SU-DHL-6 (cell line): ENCODE results near the gene DNMT3A.

Source experiments
- EZH2phosphoT487 ChIP-seq: fragments of 200-600 bp; sonication (generic), shearing (Covaris generic); conservative IDR thresholded peaks from 2 replicates; pipeline ENCODE4 v1.6.1; 2018; ENCODE audit warnings: mild to moderate bottlenecking, antibody characterized with exemption, low read length, moderate library complexity, mixed read lengths
- TF ChIP-seq, protein P1 (sequence below): fragments of 200-600 bp; sonication (generic); IDR thresholded peaks from one replicate; pipeline ENCODE4 v1.5.1; 2017; ENCODE audit warnings: antibody characterized with exemption, mild to moderate bottlenecking, low read length, moderate library complexity; ENCODE audit not compliant: insufficient read depth, poor library complexity, severe bottlenecking

DNA sequence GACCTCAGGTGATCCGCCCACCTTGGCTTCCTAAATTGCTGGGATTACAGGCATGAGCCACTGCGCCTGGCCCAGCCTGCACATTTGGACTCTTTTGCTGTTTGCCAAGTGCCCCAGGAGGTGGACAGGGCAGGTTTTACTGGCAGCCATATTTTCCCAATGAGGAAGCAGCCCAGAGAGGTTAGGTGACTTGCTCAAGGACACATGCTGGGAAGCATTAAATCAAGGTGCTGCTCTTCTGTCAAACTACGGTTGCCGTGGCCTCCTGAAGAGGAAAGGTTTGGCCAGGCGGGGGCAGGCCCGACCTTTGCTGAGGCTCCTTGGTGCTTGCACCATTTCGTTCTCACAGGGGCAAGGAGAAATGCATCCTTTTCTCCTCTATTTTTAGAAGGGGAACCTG, 44.0 kb downstream of the DNMT3A start:
- TF ChIP-seq, protein P1, sequence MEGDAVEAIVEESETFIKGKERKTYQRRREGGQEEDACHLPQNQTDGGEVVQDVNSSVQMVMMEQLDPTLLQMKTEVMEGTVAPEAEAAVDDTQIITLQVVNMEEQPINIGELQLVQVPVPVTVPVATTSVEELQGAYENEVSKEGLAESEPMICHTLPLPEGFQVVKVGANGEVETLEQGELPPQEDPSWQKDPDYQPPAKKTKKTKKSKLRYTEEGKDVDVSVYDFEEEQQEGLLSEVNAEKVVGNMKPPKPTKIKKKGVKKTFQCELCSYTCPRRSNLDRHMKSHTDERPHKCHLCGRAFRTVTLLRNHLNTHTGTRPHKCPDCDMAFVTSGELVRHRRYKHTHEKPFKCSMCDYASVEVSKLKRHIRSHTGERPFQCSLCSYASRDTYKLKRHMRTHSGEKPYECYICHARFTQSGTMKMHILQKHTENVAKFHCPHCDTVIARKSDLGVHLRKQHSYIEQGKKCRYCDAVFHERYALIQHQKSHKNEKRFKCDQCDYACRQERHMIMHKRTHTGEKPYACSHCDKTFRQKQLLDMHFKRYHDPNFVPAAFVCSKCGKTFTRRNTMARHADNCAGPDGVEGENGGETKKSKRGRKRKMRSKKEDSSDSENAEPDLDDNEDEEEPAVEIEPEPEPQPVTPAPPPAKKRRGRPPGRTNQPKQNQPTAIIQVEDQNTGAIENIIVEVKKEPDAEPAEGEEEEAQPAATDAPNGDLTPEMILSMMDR, result no peak
- no peak for TF ChIP-seq EZH2phosphoT487
